ENCODE results near the gene MKLN1.

Gene MKLN1

DNA sequence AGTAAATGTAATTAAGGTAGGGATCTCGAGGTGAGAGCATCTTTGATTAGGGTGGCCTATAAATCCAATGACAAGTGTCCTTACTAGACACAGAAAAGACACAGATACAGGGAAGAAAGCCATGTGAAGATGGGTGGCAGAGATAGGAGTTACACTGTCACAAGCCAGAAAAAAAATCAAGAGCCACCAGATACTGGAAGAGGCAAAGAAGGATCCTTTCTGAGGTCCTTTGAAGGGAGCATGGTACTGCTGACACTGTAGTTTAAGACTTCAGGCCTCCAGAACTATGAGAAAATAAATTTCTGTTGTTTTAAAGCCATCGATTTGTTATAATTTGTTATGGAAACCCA lies 56.6 kb downstream of the MKLN1 start:
- H3K79me2 ChIP-seq (ENCODE audit: insufficient read depth, low read depth): 0 out of 2 replicates have a peak, but pooled peaks cover 12% of the 10 kb centered on the region
- no peak overlapping the region for H2AFZ ChIP-seq (ENCODE audit: low read depth)
- H3K27ac ChIP-seq: no peak overlapping the region
- no peak overlapping the region for H3K4me3 ChIP-seq (IDR thresholded peaks at IDR 0.05; ENCODE audit: insufficient read depth, low read depth, low read length)
- TF ChIP-seq CTCF (conservative IDR thresholded peaks at IDR 0.05; ENCODE audit: low read depth, low read length): no peak
- no peaks in the 10 kb centered on the region for H3K27me3 ChIP-seq (ENCODE audit: insufficient read depth, low read depth)
- H3K36me3 ChIP-seq (ENCODE audit: insufficient read depth): no peaks in the 10 kb centered on the region
- no peaks in the 10 kb centered on the region for H4K20me1 ChIP-seq (ENCODE audit: insufficient read depth)
- H3K4me1 ChIP-seq (ENCODE audit: low read depth, poor library complexity, severe bottlenecking): no peaks in the 10 kb centered on the region
- no peak overlapping the region for H3K9ac ChIP-seq
- H3K4me2 ChIP-seq: no peak overlapping the region

- H3K4me2 ChIP-seq: no peak overlapping the region
- H3K79me2 ChIP-seq (ENCODE audit: insufficient read depth, low read depth): 0 out of 2 replicates have a peak, but pooled peaks cover 12% of the 10 kb centered on the region
- H3K36me3 ChIP-seq (ENCODE audit: insufficient read depth): no peaks in the 10 kb centered on the region
- no peaks in the 10 kb centered on the region for H3K4me1 ChIP-seq (ENCODE audit: low read depth, poor library complexity, severe bottlenecking)
- no peak overlapping the region for H3K27ac ChIP-seq
- H2AFZ ChIP-seq (ENCODE audit: low read depth): no peak overlapping the region
- TF ChIP-seq CTCF (conservative IDR thresholded peaks at IDR 0.05; ENCODE audit: low read depth, low read length): no peak
- no peak overlapping the region for H3K4me3 ChIP-seq (IDR thresholded peaks at IDR 0.05; ENCODE audit: insufficient read depth, low read depth, low read length)
- H4K20me1 ChIP-seq (ENCODE audit: insufficient read depth): no peaks in the 10 kb centered on the region
- H3K9ac ChIP-seq: no peak overlapping the region
- no peaks in the 10 kb centered on the region for H3K27me3 ChIP-seq (ENCODE audit: insufficient read depth, low read depth)
These were observed 57.4 kb downstream of the MKLN1 start for GRCh38 chr7:131385039-131385605.

DNA sequence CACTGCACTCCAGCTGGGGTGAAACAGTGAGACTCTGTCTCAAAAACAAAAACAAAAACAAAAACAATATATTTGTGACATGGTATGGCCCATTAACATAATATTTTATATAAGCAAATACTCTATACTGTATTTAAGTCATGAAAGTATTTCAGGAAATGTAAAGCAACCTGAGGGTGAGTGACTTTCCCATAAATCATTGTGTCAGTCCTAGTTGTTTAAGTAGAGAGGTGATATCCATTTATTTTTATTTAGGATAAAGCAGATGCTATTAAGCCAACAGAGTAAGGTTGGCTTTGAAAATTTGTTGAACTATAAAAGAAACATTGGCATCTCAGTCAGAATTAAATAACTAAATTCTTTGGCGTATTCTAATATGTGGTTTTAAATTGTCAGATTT lies 60.5 kb downstream of the MKLN1 start:
- no peak overlapping the region for H3K27ac ChIP-seq
- TF ChIP-seq CTCF (conservative IDR thresholded peaks at IDR 0.05; ENCODE audit: low read depth, low read length): no peak
- H3K36me3 ChIP-seq (ENCODE audit: insufficient read depth): no peaks in the 10 kb centered on the region
- H3K79me2 ChIP-seq (ENCODE audit: insufficient read depth, low read depth): 0 out of 2 replicates have a peak, but pooled peaks cover 12% of the 10 kb centered on the region
- no peaks in the 10 kb centered on the region for H4K20me1 ChIP-seq (ENCODE audit: insufficient read depth)
- H3K27me3 ChIP-seq (ENCODE audit: insufficient read depth, low read depth): no peaks in the 10 kb centered on the region
- no peak overlapping the region for H3K4me2 ChIP-seq
- no peak overlapping the region for H3K9ac ChIP-seq
- H3K4me3 ChIP-seq (IDR thresholded peaks at IDR 0.05; ENCODE audit: insufficient read depth, low read depth, low read length): no peak overlapping the region
- no peak overlapping the region for H2AFZ ChIP-seq (ENCODE audit: low read depth)
- H3K4me1 ChIP-seq (ENCODE audit: low read depth, poor library complexity, severe bottlenecking): no peaks in the 10 kb centered on the region

DNA sequence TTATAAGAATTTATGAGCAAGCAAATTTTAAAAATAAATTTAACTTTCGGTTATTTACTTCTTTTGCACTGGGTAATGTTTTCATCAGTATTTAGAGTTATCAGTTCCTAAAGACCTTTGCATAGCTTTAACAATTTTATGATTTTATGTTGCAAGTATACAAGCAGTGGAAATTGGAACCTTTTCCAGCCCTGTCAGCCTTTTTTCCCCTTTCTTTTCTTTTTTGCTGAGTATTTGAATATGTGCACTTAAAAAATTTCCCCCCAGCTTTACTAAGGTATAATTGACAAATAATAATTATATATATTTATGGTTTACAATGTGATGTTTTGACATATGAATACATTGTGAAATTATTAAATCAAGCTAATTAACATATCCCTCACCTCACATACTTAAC lies 62.6 kb downstream of the MKLN1 start:
- Histone ChIP-seq H3K36me3 (ENCODE audit: insufficient read depth) (no peaks in the 10 kb centered on the region), H4K20me1 (ENCODE audit: insufficient read depth) (no peaks in the 10 kb centered on the region), H3K9ac (no peak overlapping the region), H3K27ac (no peak overlapping the region), H3K4me3 (IDR thresholded peaks at IDR 0.05; ENCODE audit: insufficient read depth, low read depth, low read length) (no peak overlapping the region), H3K4me2 (no peak overlapping the region), H3K79me2 (ENCODE audit: insufficient read depth, low read depth) (0 out of 2 replicates have a peak, but pooled peaks cover 12% of the 10 kb centered on the region), H3K4me1 (ENCODE audit: low read depth, poor library complexity, severe bottlenecking) (no peaks in the 10 kb centered on the region), H2AFZ (ENCODE audit: low read depth) (no peak overlapping the region), H3K27me3 (ENCODE audit: insufficient read depth, low read depth) (no peaks in the 10 kb centered on the region)
- TF ChIP-seq CTCF (conservative IDR thresholded peaks at IDR 0.05; ENCODE audit: low read depth, low read length): no peak
